K562 (cell line): ENCODE measurements around the gene ACTR3C. TPM values are rescaled to one million over a fixed set of nuclear protein-coding genes. Genes with fewer than 3 reads are reported as not detected.

Source experiments
- BRF1 ChIP-seq: IDR thresholded peaks from 3 replicates; pipeline ENCODE4 v1.6.1; 2011; ENCODE audit warnings: borderline replicate concordance, mild to moderate bottlenecking; ENCODE audit not compliant: insufficient read length; ENCODE audit errors: extremely low read depth
- CBFA2T2 ChIP-seq: fragments of 450-650 bp; conservative IDR thresholded peaks from 2 replicates; pipeline ENCODE4 v1.6.1; 2017; ENCODE audit warnings: mild to moderate bottlenecking
- CBFA2T3 ChIP-seq: fragments of 450-650 bp; IDR thresholded peaks from 2 replicates; pipeline ENCODE4 v1.6.1; 2017
- CCAR2 ChIP-seq: fragments of 200-400 bp; formaldehyde crosslinking; IDR thresholded peaks from 2 replicates; pipeline ENCODE4 v1.6.1; 2017; ENCODE audit warnings: mild to moderate bottlenecking, low read depth, low read length
- DNMT1 ChIP-seq: fragments of 450-650 bp; IDR thresholded peaks from 2 replicates; pipeline ENCODE4 v1.6.1; 2016; ENCODE audit warnings: antibody characterized with exemption, mild to moderate bottlenecking
- FOXA1 ChIP-seq: fragments of 450-650 bp; IDR thresholded peaks from 2 replicates; pipeline ENCODE4 v1.6.1; 2016; ENCODE audit warnings: mild to moderate bottlenecking, borderline replicate concordance
- FOXJ3 ChIP-seq: sonication (generic); formaldehyde crosslinking; IDR thresholded peaks from 2 replicates; pipeline ENCODE4 v1.4.0; 2020; ENCODE audit warnings: mild to moderate bottlenecking, missing genetic modification reagents
- FOXP1 ChIP-seq: sonication (generic); formaldehyde crosslinking; IDR thresholded peaks from 2 replicates; pipeline ENCODE4 v1.8.0; 2022; ENCODE audit warnings: mild to moderate bottlenecking, missing genetic modification reagents
- HDAC1 ChIP-seq, 2 experiments: fragments of 450-650 bp; IDR thresholded peaks; 2 replicates each; pipeline ENCODE4 v1.6.1; 2016 to 2017; ENCODE audit warnings: inconsistent platforms in 1 of 2, mild to moderate bottlenecking in 1 of 2, moderate library complexity in 1 of 2
- HDGF ChIP-seq: fragments of 450-650 bp; IDR thresholded peaks from 2 replicates; pipeline ENCODE4 v1.6.1; 2016
- MEF2D ChIP-seq: conservative IDR thresholded peaks from 2 replicates; pipeline ENCODE4 v1.6.1; 2016; ENCODE audit warnings: low read depth, missing genetic modification characterization, missing compliant biosample characterization
- MTA2 ChIP-seq: fragments of 450-650 bp; IDR thresholded peaks from 2 replicates; pipeline ENCODE4 v1.6.1; 2016; ENCODE audit warnings: low read depth
- NFE2 ChIP-seq: IDR thresholded peaks from 2 replicates; pipeline ENCODE4 v1.6.1; 2014; ENCODE audit warnings: antibody characterized with exemption, low read depth
- NUFIP1 ChIP-seq: fragments of 450-650 bp; IDR thresholded peaks from 2 replicates; pipeline ENCODE4 v1.6.1; 2018; ENCODE audit not compliant: partially characterized antibody
- POLR3G ChIP-seq: IDR thresholded peaks from 2 replicates; pipeline ENCODE4 v1.6.1; 2011; ENCODE audit not compliant: insufficient read length, insufficient replicate concordance; ENCODE audit errors: extremely low read depth
- PYGO2 ChIP-seq: fragments of 450-650 bp; IDR thresholded peaks from 2 replicates; pipeline ENCODE4 v1.6.1; 2016; ENCODE audit warnings: mild to moderate bottlenecking, missing genetic modification characterization, moderate library complexity, missing compliant biosample characterization
- RBM14 ChIP-seq: fragments of 200-400 bp; formaldehyde crosslinking; IDR thresholded peaks from 2 replicates; pipeline ENCODE4 v1.6.1; 2018; ENCODE audit warnings: low read depth, mild to moderate bottlenecking, low read length, moderate library complexity, borderline replicate concordance; ENCODE audit not compliant: insufficient read depth
- RNF2 ChIP-seq: sonication (generic); IDR thresholded peaks from 2 replicates; pipeline ENCODE4 v1.6.1; 2016
- SIN3A ChIP-seq, 2 experiments: fragments of 150-350 bp in 1 of 2; IDR thresholded peaks; 2 replicates each; pipeline ENCODE4 v1.6.1; 2011 to 2016; ENCODE audit warnings: borderline replicate concordance in 2 of 2, low read depth in 2 of 2, low read length in 2 of 2, mild to moderate bottlenecking in 2 of 2, moderate library complexity in 2 of 2; ENCODE audit not compliant: control insufficient read depth in 1 of 2
- TFAM ChIP-seq: fragments of 250-450 bp; sonication (Bioruptor Pico); conservative IDR thresholded peaks from 2 replicates; pipeline ENCODE4 v1.5.0; 2021; ENCODE audit warnings: mild to moderate bottlenecking, moderate library complexity
- VEZF1 ChIP-seq: fragments of 200-800 bp; sonication (Bioruptor generic); IDR thresholded peaks from 2 replicates; pipeline ENCODE4 v1.6.1; 2017; ENCODE audit warnings: missing genetic modification characterization, missing compliant biosample characterization
- ZFP30 ChIP-seq: fragments of 250-450 bp; sonication (Bioruptor Pico); IDR thresholded peaks from 2 replicates; pipeline ENCODE4 v1.8.0; 2022; ENCODE audit warnings: moderate library complexity, mild to moderate bottlenecking, inconsistent platforms, borderline replicate concordance
- polyA plus RNA-seq, 8 experiments: library from polyadenylated mRNA; depleted of rRNA in 4 of 8; stranded (reverse) in 5 of 8; unstranded in 3 of 8; fragments of >200 nt; fragmentation: Nextera tagmentation in 2 of 8; fragmentation: Illumina TruSeq in 1 of 8; extraction: Ambion mirVana in 2 of 8; extraction: Trizol in 1 of 8; gene quantifications; 2 replicates each; pipeline versions ENCODE4 v1.2.1 to v1.2.3, GENCODE V29; 2011 to 2014; ENCODE audit warnings: inconsistent platforms in 1 of 8, missing spikeins in 1 of 8
- total RNA-seq, 7 experiments: library from RNA; depleted of rRNA in 6 of 7; stranded (reverse); fragments of >200 nt in 6 of 7; fragmentation: Illumina TruSeq in 2 of 7; extraction: Trizol in 2 of 7; gene quantifications; 2 replicates each; pipeline versions ENCODE4 v1.2.1 to v1.2.3, GENCODE V29; 2011 to 2021; ENCODE audit warnings: low replicate concordance in 1 of 7
- TF ChIP-seq, protein P1 (sequence below): IDR thresholded peaks from 2 replicates; pipeline ENCODE4 v1.6.1; 2014; ENCODE audit warnings: antibody characterized with exemption
- TF ChIP-seq, protein P2 (sequence below): fragments of 250-450 bp; sonication (Bioruptor Pico); IDR thresholded peaks from 2 replicates; pipeline ENCODE4 v1.5.0; 2021
- TF ChIP-seq, protein P3 (sequence below): fragments of 450-650 bp; formaldehyde crosslinking; IDR thresholded peaks from 2 replicates; pipeline ENCODE4 v1.4.0; 2022; ENCODE audit warnings: missing genetic modification characterization

Gene ACTR3C
- total and polyA plus RNA-seq, 9 of the 15 experiments (the other 6 are each of a cell fraction or from before 2014, with no cell fraction given): 9.0 to 35.4 (median 13.3) TPM

GRCh38 chr7:150322833-150323681, at the start of gene ACTR3C, which contains the start of gene LRRC61 (continued):
- no peak for TF ChIP-seq FOXA1
- no peak for TF ChIP-seq PYGO2 (tag)
- peak; percentile 67; the same call in 1 of the 2 replicates for TF ChIP-seq MEF2D (tag)
- no peak for TF ChIP-seq BRF1
- TF ChIP-seq ZFP30 (CRISPR knock-in tag): no peak
- TF ChIP-seq RBM14: peak; percentile 97; the same call in 1 of the 2 replicates
- TF ChIP-seq HDGF: peak; percentile 37; the same call in 1 of the 2 replicates
- TF ChIP-seq CBFA2T2: no peak
- peak; percentile 56 for TF ChIP-seq MTA2
- TF ChIP-seq, protein P1, sequence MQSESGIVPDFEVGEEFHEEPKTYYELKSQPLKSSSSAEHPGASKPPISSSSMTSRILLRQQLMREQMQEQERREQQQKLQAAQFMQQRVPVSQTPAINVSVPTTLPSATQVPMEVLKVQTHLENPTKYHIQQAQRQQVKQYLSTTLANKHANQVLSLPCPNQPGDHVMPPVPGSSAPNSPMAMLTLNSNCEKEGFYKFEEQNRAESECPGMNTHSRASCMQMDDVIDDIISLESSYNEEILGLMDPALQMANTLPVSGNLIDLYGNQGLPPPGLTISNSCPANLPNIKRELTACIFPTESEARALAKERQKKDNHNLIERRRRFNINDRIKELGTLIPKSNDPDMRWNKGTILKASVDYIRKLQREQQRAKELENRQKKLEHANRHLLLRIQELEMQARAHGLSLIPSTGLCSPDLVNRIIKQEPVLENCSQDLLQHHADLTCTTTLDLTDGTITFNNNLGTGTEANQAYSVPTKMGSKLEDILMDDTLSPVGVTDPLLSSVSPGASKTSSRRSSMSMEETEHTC: peak; percentile 21; the same call in 1 of the 2 replicates
- peak; percentile 48 for TF ChIP-seq CBFA2T3
- TF ChIP-seq POLR3G: no peak
- TF ChIP-seq VEZF1 (CRISPR knock-in tag): peak; percentile 59
- peak; percentile 20 to 74; a peak in 3 of 4 replicates for TF ChIP-seq SIN3A (IDR thresholded peaks at IDR 0.05; ENCODE audit: borderline replicate concordance in 2 of 2, control insufficient read depth in 1 of 2, low read depth in 2 of 2, low read length in 2 of 2)
- TF ChIP-seq NFE2: no peak
- TF ChIP-seq NUFIP1: peak; percentile 11
- TF ChIP-seq, protein P2, sequence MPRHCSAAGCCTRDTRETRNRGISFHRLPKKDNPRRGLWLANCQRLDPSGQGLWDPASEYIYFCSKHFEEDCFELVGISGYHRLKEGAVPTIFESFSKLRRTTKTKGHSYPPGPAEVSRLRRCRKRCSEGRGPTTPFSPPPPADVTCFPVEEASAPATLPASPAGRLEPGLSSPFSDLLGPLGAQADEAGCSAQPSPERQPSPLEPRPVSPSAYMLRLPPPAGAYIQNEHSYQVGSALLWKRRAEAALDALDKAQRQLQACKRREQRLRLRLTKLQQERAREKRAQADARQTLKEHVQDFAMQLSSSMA (CRISPR knock-in tag): 0 out of 2 replicates have a peak, but pooled peaks have one; percentile 32
- TF ChIP-seq DNMT1: peak; percentile 99; the same call in 1 of the 2 replicates
- no peak for TF ChIP-seq CCAR2
- TF ChIP-seq RNF2: peak; percentile 90; the same call in 1 of the 2 replicates
- TF ChIP-seq FOXJ3 (CRISPR knock-in tag): no peak
- TF ChIP-seq, protein P3, sequence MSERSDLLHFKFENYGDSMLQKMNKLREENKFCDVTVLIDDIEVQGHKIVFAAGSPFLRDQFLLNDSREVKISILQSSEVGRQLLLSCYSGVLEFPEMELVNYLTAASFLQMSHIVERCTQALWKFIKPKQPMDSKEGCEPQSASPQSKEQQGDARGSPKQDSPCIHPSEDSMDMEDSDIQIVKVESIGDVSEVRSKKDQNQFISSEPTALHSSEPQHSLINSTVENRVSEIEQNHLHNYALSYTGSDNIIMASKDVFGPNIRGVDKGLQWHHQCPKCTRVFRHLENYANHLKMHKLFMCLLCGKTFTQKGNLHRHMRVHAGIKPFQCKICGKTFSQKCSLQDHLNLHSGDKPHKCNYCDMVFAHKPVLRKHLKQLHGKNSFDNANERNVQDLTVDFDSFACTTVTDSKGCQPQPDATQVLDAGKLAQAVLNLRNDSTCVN (CRISPR knock-in tag): 0 out of 2 replicates have a peak, but pooled peaks have one; percentile 66
- TF ChIP-seq FOXP1 (CRISPR knock-in tag): peak; percentile 99
- TF ChIP-seq HDAC1 (IDR thresholded peaks at IDR 0.05): peak in 1 of 2 experiments; percentile 78; a peak in 2 of 4 replicates
- TF ChIP-seq TFAM: no peak
